AG09319 (cell line): Measurements from ENCODE around the gene PDPR.
"Not testable (repeated sequence)": the region's sequence is repeated elsewhere in the genome, so short reads cannot be mapped to it uniquely, and the experiment has no call there.

Experiments used
- DNase-seq: peaks from one replicate; pipeline ENCODE4 v3.0.0-alpha.2; 2010; ENCODE audit warnings: low read depth; ENCODE audit errors: extremely low read depth

PDPR gene

DNA sequence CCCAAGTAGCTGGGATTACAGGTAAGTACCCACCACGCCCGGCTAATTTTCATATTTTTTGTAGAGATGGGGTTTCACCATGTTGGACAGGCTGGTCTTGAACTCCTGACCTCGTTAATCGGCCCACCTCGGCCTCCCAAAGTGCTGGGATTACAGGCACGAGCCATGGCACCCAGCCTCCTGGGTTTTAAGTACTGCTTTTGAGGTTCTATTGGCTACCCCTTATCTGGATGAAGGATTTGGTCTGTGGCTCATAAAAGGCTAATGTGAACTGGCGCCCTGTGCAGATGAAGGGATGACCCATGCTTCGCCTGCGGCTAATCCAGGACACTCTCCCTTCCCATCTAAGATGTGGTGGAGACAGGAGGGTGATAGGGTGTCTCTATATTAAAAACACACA, 85.0 kb downstream of the PDPR start:
- DNase-seq: not testable (repeated sequence)

GRCh38 chr16:70200063-70200462, 85.9 kb downstream of the PDPR start:
- DNase-seq: not testable (repeated sequence)

- not testable (repeated sequence) for DNase-seq
Observed at GRCh38 chr16:70203508-70203907, 89.4 kb downstream of the PDPR start.

DNA sequence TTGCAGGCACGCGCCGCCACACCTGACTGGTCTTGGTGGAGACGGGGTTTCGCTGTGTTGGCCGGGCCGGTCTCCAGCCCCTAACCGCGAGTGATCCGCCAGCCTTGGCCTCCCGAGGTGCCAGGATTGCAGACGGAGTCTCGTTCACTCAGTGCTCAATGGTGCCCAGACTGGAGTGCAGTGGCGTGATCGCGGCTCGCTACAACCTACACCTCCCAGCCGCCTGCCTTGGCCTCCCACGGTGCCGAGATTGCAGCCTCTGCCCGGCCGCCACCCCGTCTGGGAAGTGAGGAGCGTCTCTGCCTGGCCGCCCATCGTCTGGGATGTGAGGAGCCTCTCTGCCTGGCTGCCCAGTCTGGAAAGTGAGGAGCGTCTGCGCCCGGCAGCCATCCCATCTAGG, 89.9 kb downstream of the PDPR start:
- not testable (repeated sequence) for DNase-seq

GRCh38 chr16:70204668-70205405, 90.7 kb downstream of the PDPR start:
- DNase-seq: not testable (repeated sequence)

DNA sequence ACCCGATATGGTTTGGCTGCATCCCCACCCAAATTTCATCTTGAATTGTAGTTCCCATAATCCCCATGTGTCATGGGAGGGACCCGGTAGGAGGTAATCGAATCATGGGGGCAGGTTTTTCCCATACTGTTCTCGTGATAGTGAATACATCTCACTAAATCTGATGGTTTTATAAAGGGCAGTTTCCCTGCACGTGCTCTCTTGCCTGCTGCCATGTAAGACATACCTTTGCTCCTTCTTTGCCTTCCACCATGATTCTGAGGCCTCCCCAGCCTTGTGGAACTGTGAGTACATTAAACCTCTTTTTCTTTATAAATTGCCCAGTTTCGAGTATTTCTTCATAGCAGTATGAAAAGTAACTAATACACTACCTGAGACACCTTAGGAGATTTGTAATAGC, 92.2 kb downstream of the PDPR start:
- DNase-seq: not testable (repeated sequence)
